ENCODE data around the gene TBL2. TPM values are rescaled to one million over a fixed set of nuclear protein-coding genes. Genes with fewer than 3 reads are reported as not detected.
A peak's percentile ranks its signal among the peaks of the same experiment; 100 is the strongest.
"Not testable (repeated sequence)": the region's sequence is repeated elsewhere in the genome, so short reads cannot be mapped to it uniquely, and the experiment has no call there.

The TBL2 gene
- total RNA-seq, 1 donor from 2014 or later, result 23.8 TPM

DNA sequence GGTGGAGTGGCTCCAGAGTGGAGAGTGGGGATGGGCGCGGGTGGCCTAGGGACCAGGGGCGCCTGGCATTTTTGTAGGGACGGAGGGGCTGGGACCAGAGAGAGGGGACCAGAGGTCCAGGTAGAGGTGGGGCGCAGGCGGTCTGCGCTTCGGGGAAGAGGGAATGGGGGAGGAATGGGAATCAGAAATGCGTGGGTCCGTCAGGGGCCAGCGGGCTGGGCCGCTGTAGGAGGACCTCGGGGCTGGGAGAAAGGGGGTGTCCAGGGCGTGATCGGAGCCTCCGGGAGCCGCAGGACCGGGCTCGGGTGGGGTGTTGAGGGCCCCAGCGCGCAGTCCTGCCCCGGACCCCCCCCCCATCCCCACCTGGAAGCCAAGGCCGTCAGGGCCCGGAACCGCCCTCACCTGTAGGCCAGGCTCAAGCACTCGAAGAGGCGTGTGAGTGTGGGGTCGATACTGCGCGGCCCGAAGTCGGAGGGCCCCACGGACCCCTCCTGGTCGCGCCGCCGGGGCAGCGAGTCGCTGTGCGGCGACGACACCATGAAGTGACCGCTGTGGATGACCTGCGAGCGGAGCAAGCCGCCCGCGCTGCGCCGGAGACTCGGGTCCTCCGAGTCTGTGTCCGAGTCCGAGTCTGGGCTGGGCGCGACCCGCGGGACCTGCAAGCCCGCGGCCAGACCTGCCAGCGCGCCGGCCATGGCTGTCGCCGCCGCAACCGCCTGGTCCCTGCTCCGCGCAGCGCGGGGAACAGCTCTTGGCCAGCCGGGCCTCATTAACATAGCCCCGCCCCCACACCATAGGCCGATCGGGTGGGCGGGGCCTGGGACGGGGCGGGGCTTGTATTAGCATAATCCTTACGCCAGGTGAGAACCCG, 45.7 kb upstream of the TBL2 start, which contains the start of gene MLXIPL:
Gene MLXIPL, minus strand, starts transcription at position 725 of the 871 bp plus-strand sequence. Its CDS starts 30 bp downstream, at position 695.
- Mint-ChIP-seq H3K4me1 (ENCODE audit: low read depth, unreplicated experiment) (no peaks in the 10 kb centered on the region), H3K27ac (ENCODE audit: unreplicated experiment) (no peak within 1 kb of the TSS), H3K36me3 (ENCODE audit: unreplicated experiment) (no peaks in the 10 kb centered on the region), H3K9me3 (ENCODE audit: unreplicated experiment) (peaks cover 4% of the 10 kb centered on the region), H3K4me3 (ENCODE audit: unreplicated experiment) (no peak within 1 kb of the TSS), H3K27me3 (ENCODE audit: unreplicated experiment) (peaks cover 5% of the 10 kb centered on the region)
- peak; percentile 89 for DNase-seq
- TF ChIP-seq CTCF (IDR thresholded peaks at IDR 0.05; ENCODE audit: partially characterized antibody, unreplicated experiment), result no peak

DNA sequence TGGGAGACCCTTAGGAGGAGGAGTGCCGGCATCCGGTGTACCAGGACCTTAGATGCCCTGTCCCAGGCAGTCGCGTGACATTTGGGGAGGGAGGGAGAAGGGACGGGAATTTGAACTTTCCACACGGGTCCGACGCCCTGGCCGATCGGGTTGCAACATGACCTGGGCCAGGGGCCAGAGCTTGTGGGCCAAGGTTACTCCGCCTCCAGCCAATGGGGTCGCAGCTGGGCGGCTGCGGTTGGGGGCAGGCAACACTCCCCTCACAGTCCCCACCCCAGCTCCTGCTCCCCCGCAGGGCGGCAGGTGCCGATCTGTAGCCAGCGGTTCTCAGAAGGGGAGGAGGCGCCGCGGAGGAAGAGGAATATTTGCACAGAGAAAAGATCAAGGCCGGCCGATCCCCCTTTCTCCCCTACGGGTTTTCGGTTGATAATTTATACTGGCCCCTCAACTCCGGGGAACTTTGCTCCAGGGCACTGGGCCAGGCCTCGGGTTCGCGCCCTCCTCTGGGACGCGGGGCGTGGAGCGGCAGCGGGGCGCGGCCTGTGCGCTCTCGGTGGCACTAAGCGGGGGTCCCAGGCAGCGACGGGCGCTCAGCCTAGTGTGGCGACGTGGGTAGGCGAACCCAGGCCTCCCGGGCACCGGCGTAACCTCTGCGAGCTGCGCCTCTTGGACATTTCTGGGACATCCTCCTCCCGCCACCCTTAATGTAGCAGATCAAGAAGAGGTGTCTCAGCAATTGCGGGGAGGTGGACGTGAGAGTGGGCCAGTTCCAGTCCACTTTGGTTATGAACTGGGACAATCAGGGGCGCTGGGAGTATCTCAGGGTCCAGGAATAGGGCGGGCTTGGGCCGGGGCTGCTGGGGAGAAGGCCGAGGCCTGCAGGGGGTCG, 44.8 kb upstream of the TBL2 start:
- Mint-ChIP-seq H3K4me3 (ENCODE audit: unreplicated experiment) (no peak overlapping the region), H3K36me3 (ENCODE audit: unreplicated experiment) (no peaks in the 10 kb centered on the region), H3K9me3 (ENCODE audit: unreplicated experiment) (peaks cover 4% of the 10 kb centered on the region), H3K27ac (ENCODE audit: unreplicated experiment) (no peak overlapping the region), H3K4me1 (ENCODE audit: low read depth, unreplicated experiment) (peaks cover 2% of the 10 kb centered on the region), H3K27me3 (ENCODE audit: unreplicated experiment) (peaks cover 3% of the 10 kb centered on the region)
- no peak for DNase-seq
- no peak for TF ChIP-seq CTCF (IDR thresholded peaks at IDR 0.05; ENCODE audit: partially characterized antibody, unreplicated experiment)

- Mint-ChIP-seq H3K36me3 (ENCODE audit: unreplicated experiment) (no peaks in the 10 kb centered on the region), H3K27ac (ENCODE audit: unreplicated experiment) (no peak overlapping the region), H3K9me3 (ENCODE audit: unreplicated experiment) (peaks cover 4% of the 10 kb centered on the region), H3K4me3 (ENCODE audit: unreplicated experiment) (no peak overlapping the region), H3K27me3 (ENCODE audit: unreplicated experiment) (peaks cover 3% of the 10 kb centered on the region), H3K4me1 (ENCODE audit: low read depth, unreplicated experiment) (peaks cover 2% of the 10 kb centered on the region)
- no peak for DNase-seq
- no peak for TF ChIP-seq CTCF (IDR thresholded peaks at IDR 0.05; ENCODE audit: partially characterized antibody, unreplicated experiment)
Measured at GRCh38 chr7:73622527-73622908, 44.1 kb upstream of the TBL2 start.

DNA sequence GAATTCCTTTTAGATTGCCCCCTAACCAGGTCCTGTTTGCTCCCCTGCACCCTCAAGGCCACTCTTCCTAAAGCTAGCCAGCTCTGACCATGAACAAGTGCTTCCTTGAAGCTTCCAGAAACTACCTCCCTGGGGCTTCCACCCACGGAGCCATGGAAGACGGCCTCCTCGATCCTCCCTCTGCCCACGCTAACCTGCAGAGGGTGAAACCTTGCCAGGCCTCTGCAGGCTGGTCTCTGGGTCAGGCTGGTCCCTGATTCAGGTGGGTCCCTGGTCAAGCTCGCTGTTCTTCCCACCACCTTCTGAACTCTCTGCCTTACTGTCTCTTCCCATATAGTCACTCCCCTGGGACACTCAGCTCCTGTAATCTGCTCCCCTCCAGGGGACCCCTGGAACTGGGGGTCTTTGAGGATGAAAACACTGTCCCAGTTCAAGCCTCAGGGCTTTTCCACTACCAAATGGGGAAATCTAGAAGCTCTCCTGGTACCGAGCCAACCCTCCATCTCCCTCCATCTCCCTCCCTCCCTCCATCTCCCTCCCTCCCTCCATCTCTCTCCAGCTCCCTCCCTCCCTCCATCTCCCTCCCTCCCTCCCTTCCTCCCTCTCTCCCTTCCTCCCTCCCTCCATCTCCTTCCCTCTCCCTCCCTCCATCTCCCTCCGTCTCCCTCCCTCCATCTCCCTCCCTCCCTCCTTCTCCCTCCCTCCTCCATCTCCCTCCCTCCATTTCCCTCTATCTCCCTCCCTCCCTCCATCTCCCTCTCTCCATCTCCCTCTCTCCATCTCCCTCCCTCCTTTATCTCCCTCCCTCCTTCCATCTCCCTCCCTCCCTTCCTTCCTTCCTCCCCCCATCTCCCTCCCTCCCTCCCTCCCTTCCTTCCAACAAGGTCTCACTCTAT, 43.0 kb upstream of the TBL2 start:
- Mint-ChIP-seq H3K4me1 (ENCODE audit: low read depth, unreplicated experiment) (peaks cover 2% of the 10 kb centered on the region), H3K4me3 (ENCODE audit: unreplicated experiment) (no peak overlapping the region), H3K9me3 (ENCODE audit: unreplicated experiment) (peaks cover 4% of the 10 kb centered on the region), H3K36me3 (ENCODE audit: unreplicated experiment) (no peaks in the 10 kb centered on the region), H3K27me3 (ENCODE audit: unreplicated experiment) (peaks cover 3% of the 10 kb centered on the region), H3K27ac (ENCODE audit: unreplicated experiment) (no peak overlapping the region)
- TF ChIP-seq CTCF (IDR thresholded peaks at IDR 0.05; ENCODE audit: partially characterized antibody, unreplicated experiment), result no peak
- DNase-seq, result no peak

DNA sequence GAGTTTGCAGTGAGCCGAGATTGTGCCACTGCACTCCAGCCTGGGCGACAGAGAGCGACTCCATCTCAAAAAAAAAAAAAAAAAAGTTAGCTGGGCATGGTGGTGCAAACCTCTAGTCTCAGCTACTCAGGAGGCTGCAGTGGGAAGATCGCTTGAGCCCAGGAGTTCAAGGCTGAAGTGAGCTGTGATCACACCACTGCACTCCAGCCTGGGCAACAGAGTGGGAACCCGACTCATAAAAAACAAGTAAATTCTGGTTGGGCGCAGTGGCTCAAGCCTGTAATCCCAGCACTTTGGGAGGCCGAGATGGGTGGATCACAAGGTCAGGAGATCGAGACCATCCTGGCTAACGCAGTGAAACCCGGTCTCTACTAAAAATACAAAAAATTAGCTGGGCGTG, 41.0 kb upstream of the TBL2 start:
- H3K4me1 Mint-ChIP-seq (ENCODE audit: low read depth, unreplicated experiment); H3K36me3 Mint-ChIP-seq (ENCODE audit: unreplicated experiment); H3K27me3 Mint-ChIP-seq (ENCODE audit: unreplicated experiment); H3K27ac Mint-ChIP-seq (ENCODE audit: unreplicated experiment); DNase-seq; H3K4me3 Mint-ChIP-seq (ENCODE audit: unreplicated experiment); H3K9me3 Mint-ChIP-seq (ENCODE audit: unreplicated experiment): not testable (repeated sequence)
